Fibroblast of the aortic adventitia (primary cell): ENCODE measurements around the gene SIDT2. TPM values are rescaled to one million over a fixed set of nuclear protein-coding genes. Genes with fewer than 3 reads are reported as not detected.

Experiments used
- DNase-seq: peaks from one replicate; pipeline ENCODE4 v3.0.0-alpha.2; 2010; ENCODE audit warnings: low read depth
- H3K4me3 ChIP-seq: 2 replicates; pipeline ENCODE4 v1.5.1; 2011; ENCODE audit warnings: low read depth, mild to moderate bottlenecking, control low read depth, low read length, moderate library complexity
- CTCF ChIP-seq: IDR thresholded peaks from 2 replicates; pipeline ENCODE4 v1.5.1; 2011; ENCODE audit warnings: mild to moderate bottlenecking, low read length, control low read depth, inconsistent platforms; ENCODE audit not compliant: insufficient read depth
- total RNA-seq: library from RNA; depleted of rRNA; stranded (reverse); fragments of >200 nt; gene quantifications from 2 replicates; pipeline ENCODE4 v1.2.3, GENCODE V29; 2012; ENCODE audit warnings: low replicate concordance

Gene SIDT2
- total RNA-seq, 1 donor, result 12.9 TPM

GRCh38 chr11:117199916-117200812 lies 21.6 kb downstream of the SIDT2 start:
- DNase-seq, result no peak
- peak overlapping the region; percentile 72 for H3K4me3 ChIP-seq
- no peak for TF ChIP-seq CTCF

- H3K4me3 ChIP-seq, result peak overlapping the region; percentile 72
- DNase-seq, result no peak
- TF ChIP-seq CTCF, result peak; percentile 29
Observed at GRCh38 chr11:117200813-117201657, 22.5 kb downstream of the SIDT2 start.

- TF ChIP-seq CTCF, result no peak
- peak overlapping the region; percentile 72 for H3K4me3 ChIP-seq
- peak; percentile 44 for DNase-seq
Observed at GRCh38 chr11:117201658-117202305, 23.2 kb downstream of the SIDT2 start.

GRCh38 chr11:117202386-117203068 lies 24.0 kb downstream of the SIDT2 start:
- H3K4me3 ChIP-seq, result peak overlapping the region; percentile 72
- no peak for TF ChIP-seq CTCF
- DNase-seq, result peak; percentile 48

GRCh38 chr11:117203069-117203407 lies 24.5 kb downstream of the SIDT2 start:
- no peak for DNase-seq
- no peak for TF ChIP-seq CTCF
- H3K4me3 ChIP-seq, result no peak overlapping the region
